ENCODE results near the gene DGCR8. TPM values are rescaled to one million over a fixed set of nuclear protein-coding genes. Genes with fewer than 3 reads are reported as not detected.

The DGCR8 gene
- total RNA-seq, 1 donor from 2014 or later = 93.1 TPM

DNA sequence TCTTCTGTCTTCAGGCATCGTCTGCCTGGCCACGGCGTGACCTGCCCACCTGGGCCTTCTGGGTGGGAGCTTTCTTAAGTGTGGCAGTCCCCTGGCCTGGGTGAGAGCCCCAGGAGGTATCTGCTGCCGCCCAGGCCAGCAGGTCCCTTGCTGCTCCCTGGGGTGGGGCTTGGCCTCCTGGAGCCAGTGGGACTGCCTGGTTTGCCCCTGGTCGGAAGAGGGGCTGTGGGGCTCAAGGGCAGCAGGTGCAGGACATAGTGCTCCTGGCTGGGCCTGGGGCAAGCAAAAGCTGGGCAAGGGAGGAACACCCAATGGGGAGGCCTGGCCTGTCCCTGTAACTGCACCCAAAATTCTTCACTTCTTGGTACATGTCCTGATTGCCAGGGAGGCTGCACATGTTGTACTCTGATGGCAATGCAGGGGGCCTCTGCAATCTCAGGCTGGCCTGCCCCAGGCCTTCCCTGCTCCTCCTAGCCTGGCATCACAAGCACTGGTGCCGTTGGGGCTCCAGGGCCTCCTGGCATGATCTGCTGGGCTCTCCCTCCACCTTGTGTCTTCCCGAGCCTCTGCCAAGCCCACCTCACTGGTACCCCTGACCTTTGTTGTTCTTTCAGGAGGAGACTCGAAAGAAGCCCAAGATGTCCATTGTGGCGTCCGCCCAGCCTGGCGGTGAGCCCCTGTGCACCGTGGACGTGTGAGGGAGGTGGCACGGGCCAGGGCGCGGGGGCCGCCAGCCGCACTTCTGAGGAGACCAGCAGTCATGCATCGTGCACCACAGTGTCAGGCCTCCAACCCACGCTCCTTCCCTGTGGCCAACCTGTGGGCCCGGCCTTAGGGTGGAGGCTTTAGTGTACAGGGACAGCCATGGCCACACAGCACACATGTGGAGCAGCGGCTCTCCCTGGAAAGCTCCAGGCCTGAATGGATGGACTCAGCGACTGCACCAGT, 29.6 kb downstream of the DGCR8 start:
- TF ChIP-seq, protein P1, sequence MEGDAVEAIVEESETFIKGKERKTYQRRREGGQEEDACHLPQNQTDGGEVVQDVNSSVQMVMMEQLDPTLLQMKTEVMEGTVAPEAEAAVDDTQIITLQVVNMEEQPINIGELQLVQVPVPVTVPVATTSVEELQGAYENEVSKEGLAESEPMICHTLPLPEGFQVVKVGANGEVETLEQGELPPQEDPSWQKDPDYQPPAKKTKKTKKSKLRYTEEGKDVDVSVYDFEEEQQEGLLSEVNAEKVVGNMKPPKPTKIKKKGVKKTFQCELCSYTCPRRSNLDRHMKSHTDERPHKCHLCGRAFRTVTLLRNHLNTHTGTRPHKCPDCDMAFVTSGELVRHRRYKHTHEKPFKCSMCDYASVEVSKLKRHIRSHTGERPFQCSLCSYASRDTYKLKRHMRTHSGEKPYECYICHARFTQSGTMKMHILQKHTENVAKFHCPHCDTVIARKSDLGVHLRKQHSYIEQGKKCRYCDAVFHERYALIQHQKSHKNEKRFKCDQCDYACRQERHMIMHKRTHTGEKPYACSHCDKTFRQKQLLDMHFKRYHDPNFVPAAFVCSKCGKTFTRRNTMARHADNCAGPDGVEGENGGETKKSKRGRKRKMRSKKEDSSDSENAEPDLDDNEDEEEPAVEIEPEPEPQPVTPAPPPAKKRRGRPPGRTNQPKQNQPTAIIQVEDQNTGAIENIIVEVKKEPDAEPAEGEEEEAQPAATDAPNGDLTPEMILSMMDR (IDR thresholded peaks at IDR 0.05; ENCODE audit: partially characterized antibody, unreplicated experiment) = no peak
- Mint-ChIP-seq H3K27ac (ENCODE audit: unreplicated experiment) (no peak overlapping the region), H3K27me3 (ENCODE audit: unreplicated experiment) (peaks cover 19% of the 10 kb centered on the region), H3K4me3 (ENCODE audit: unreplicated experiment) (no peak overlapping the region), H3K9me3 (ENCODE audit: unreplicated experiment) (peaks cover 6% of the 10 kb centered on the region), H3K36me3 (ENCODE audit: unreplicated experiment) (no peaks in the 10 kb centered on the region), H3K4me1 (ENCODE audit: low read depth, unreplicated experiment) (peaks cover 21% of the 10 kb centered on the region)
- DNase-seq = peak; percentile 15

GRCh38 chr22:20110359-20110985, 30.4 kb downstream of the DGCR8 start:
- TF ChIP-seq, protein P1 (IDR thresholded peaks at IDR 0.05; ENCODE audit: partially characterized antibody, unreplicated experiment) = no peak
- Mint-ChIP-seq H3K9me3 (ENCODE audit: unreplicated experiment) (peaks cover 3% of the 10 kb centered on the region), H3K27ac (ENCODE audit: unreplicated experiment) (peak overlapping the region; percentile 80), H3K4me3 (ENCODE audit: unreplicated experiment) (no peak overlapping the region), H3K4me1 (ENCODE audit: low read depth, unreplicated experiment) (peaks cover 15% of the 10 kb centered on the region), H3K36me3 (ENCODE audit: unreplicated experiment) (no peaks in the 10 kb centered on the region), H3K27me3 (ENCODE audit: unreplicated experiment) (peaks cover 21% of the 10 kb centered on the region)
- peak; percentile 8 for DNase-seq

DNA sequence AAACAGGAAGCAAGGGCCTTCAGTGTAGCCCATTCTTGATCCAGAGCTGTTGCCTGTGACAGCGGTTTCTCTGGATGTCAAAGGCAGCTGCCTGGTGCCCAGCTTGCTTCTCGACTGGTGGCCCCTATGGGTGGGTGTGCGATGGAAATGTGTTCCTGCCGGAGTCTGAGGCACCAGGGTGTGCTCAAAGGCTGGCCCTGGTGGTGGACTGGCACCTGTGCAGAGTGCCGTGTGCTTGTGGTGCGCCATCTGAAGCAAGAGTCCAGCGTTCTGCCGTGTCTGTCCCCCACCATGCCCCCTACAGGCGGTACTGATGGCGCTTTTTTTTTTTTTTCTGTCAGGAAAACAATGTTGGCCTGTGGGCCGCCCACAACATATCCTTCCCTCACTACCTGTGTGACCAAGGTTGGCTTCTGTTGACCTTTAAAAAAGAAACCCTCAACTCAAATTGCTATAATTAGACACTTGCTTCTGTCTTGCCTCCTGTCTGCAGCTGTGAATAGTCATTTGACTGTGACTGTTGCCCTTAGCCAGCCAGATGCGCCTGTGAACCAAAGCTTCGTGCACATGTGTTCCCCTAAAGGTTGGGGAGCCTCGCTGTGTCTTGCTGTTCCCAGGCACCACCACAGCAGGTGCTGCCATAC, 31.1 kb downstream of the DGCR8 start:
- peak; percentile 42 for DNase-seq
- TF ChIP-seq, protein P1 (IDR thresholded peaks at IDR 0.05; ENCODE audit: partially characterized antibody, unreplicated experiment) = peak; percentile 71
- H3K4me3 Mint-ChIP-seq (ENCODE audit: unreplicated experiment) = no peak overlapping the region
- H3K27ac Mint-ChIP-seq (ENCODE audit: unreplicated experiment) = peak overlapping the region; percentile 80
- peaks cover 9% of the 10 kb centered on the region for H3K4me1 Mint-ChIP-seq (ENCODE audit: low read depth, unreplicated experiment)
- H3K9me3 Mint-ChIP-seq (ENCODE audit: unreplicated experiment) = peaks cover 3% of the 10 kb centered on the region
- H3K36me3 Mint-ChIP-seq (ENCODE audit: unreplicated experiment) = no peaks in the 10 kb centered on the region
- peaks cover 21% of the 10 kb centered on the region for H3K27me3 Mint-ChIP-seq (ENCODE audit: unreplicated experiment)

- Mint-ChIP-seq H3K36me3 (ENCODE audit: unreplicated experiment) (no peaks in the 10 kb centered on the region), H3K4me3 (ENCODE audit: unreplicated experiment) (no peak overlapping the region)
Observed at GRCh38 chr22:20111689-20112622, 31.9 kb downstream of the DGCR8 start.

More at GRCh38 chr22:20111689-20112622, 31.9 kb downstream of the DGCR8 start:
- Mint-ChIP-seq H3K9me3 (ENCODE audit: unreplicated experiment) (peaks cover 3% of the 10 kb centered on the region), H3K4me1 (ENCODE audit: low read depth, unreplicated experiment) (peaks cover 5% of the 10 kb centered on the region), H3K27me3 (ENCODE audit: unreplicated experiment) (peaks cover 21% of the 10 kb centered on the region), H3K27ac (ENCODE audit: unreplicated experiment) (no peak overlapping the region)
- peak; percentile 17 for DNase-seq
- TF ChIP-seq, protein P1 (IDR thresholded peaks at IDR 0.05; ENCODE audit: partially characterized antibody, unreplicated experiment) = no peak

Data from glutamatergic neuron (in vitro differentiated cells).